ENCODE results near the gene HS3ST4. TPM values are rescaled to one million over a fixed set of nuclear protein-coding genes. Genes with fewer than 3 reads are reported as not detected.

The HS3ST4 gene
- total RNA-seq, 1 experiment from 2014 or later: not detected

GRCh38 chr16:25959221-25959620 is 267.5 kb downstream of the HS3ST4 start:
- no peak for ATAC-seq
- no peaks in the 10 kb centered on the region for H3K27me3 ChIP-seq (ENCODE audit: insufficient read depth, low read length)
- no peak overlapping the region for H2AFZ ChIP-seq (ENCODE audit: low read depth, low read length, poor library complexity, severe bottlenecking)
- RAD21 ChIA-PET (ENCODE audit: low non-redundant PET in 1 of 2, low total read pairs in 2 of 2, uncharacterized antibody in 2 of 2, unreplicated experiment in 2 of 2): no interaction called here
- no peak for DNase-seq (ENCODE audit: low read depth, low spot score)
- H3K4me2 ChIP-seq (ENCODE audit: low read length): no peak overlapping the region
- H3K9me2 ChIP-seq (ENCODE audit: insufficient read depth): no peaks in the 10 kb centered on the region
- H3K79me2 ChIP-seq (ENCODE audit: insufficient read depth, low read length): no peaks in the 10 kb centered on the region
- intact Hi-C loops (cut with micrococcal nuclease): no loop called here
- no peak overlapping the region for H3K9ac ChIP-seq (ENCODE audit: low read length)
- no peak overlapping the region for H3K4me3 ChIP-seq (replicated peaks in 1 of 2; ENCODE audit: low read depth in 1 of 2, low read length in 2 of 2)
- POLR2A ChIA-PET: no interaction called here
- peaks cover 0 to 5% of the 10 kb centered on the region in 2 experiments; a peak in 2 of 4 replicates for H3K9me3 ChIP-seq (ENCODE audit: control insufficient read depth in 1 of 2, insufficient read depth in 1 of 2, low read depth in 1 of 2, low read length in 2 of 2)
- H3K4me1 ChIP-seq (ENCODE audit: control insufficient read depth in 1 of 2, insufficient read depth in 2 of 2, low read length in 2 of 2): no peaks in the 10 kb centered on the region
- H3K27ac ChIP-seq (ENCODE audit: low read depth, low read length): no peak overlapping the region
- H3K36me3 ChIP-seq (ENCODE audit: control insufficient read depth in 1 of 2, insufficient read depth in 2 of 2, low read length in 2 of 2): no peaks in the 10 kb centered on the region
- CTCF ChIA-PET: no interaction called here
- BruUV-seq (replicated peaks): no TSS peak
- no peaks in the 10 kb centered on the region for H4K20me1 ChIP-seq (ENCODE audit: insufficient read depth)
- TF ChIP-seq EZH2phosphoT487 (IDR thresholded peaks at IDR 0.05; ENCODE audit: borderline replicate concordance): no peak
- no peak for TF ChIP-seq SRF (IDR thresholded peaks at IDR 0.05; ENCODE audit: low read depth)
- no peak for TF ChIP-seq RAD21 (IDR thresholded peaks at IDR 0.05; ENCODE audit: low read depth)
- no peak for TF ChIP-seq FOSL1 (IDR thresholded peaks at IDR 0.05; ENCODE audit: low read depth)
- no peak for TF ChIP-seq YY1 (IDR thresholded peaks at IDR 0.05; ENCODE audit: extremely low read depth, insufficient replicate concordance, low read depth, low read length)
- TF ChIP-seq REST (IDR thresholded peaks at IDR 0.05; ENCODE audit: low read depth): no peak
- no peak for TF ChIP-seq EGR1 (IDR thresholded peaks at IDR 0.05; ENCODE audit: low read depth)
- TF ChIP-seq ATF3 (IDR thresholded peaks at IDR 0.05): no peak
- TF ChIP-seq JUND (IDR thresholded peaks at IDR 0.05): no peak
- TF ChIP-seq, protein P1, sequence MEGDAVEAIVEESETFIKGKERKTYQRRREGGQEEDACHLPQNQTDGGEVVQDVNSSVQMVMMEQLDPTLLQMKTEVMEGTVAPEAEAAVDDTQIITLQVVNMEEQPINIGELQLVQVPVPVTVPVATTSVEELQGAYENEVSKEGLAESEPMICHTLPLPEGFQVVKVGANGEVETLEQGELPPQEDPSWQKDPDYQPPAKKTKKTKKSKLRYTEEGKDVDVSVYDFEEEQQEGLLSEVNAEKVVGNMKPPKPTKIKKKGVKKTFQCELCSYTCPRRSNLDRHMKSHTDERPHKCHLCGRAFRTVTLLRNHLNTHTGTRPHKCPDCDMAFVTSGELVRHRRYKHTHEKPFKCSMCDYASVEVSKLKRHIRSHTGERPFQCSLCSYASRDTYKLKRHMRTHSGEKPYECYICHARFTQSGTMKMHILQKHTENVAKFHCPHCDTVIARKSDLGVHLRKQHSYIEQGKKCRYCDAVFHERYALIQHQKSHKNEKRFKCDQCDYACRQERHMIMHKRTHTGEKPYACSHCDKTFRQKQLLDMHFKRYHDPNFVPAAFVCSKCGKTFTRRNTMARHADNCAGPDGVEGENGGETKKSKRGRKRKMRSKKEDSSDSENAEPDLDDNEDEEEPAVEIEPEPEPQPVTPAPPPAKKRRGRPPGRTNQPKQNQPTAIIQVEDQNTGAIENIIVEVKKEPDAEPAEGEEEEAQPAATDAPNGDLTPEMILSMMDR (IDR thresholded peaks at IDR 0.05 in 2 of 3, conservative IDR thresholded peaks at IDR 0.05 in 1 of 3; ENCODE audit: borderline replicate concordance in 1 of 3, insufficient read depth in 1 of 3, low read depth in 2 of 3, low read length in 2 of 3): no peak
- no peak for TF ChIP-seq MAX (IDR thresholded peaks at IDR 0.05)
- TF ChIP-seq ZFX (IDR thresholded peaks at IDR 0.05): no peak
- no peak for TF ChIP-seq ZNF274 (IDR thresholded peaks at IDR 0.05; ENCODE audit: low read depth, low read length)
- TF ChIP-seq TCF7L2 (IDR thresholded peaks at IDR 0.05; ENCODE audit: borderline replicate concordance, extremely low read depth, insufficient read depth, insufficient read length): no peak
- TF ChIP-seq ELF1 (IDR thresholded peaks at IDR 0.05; ENCODE audit: borderline replicate concordance, low read depth): no peak
- TF ChIP-seq CEBPB (IDR thresholded peaks at IDR 0.05; ENCODE audit: low read depth): no peak
- TF ChIP-seq EZH2 (IDR thresholded peaks at IDR 0.05): no peak
- TF ChIP-seq POLR2A (IDR thresholded peaks at IDR 0.05; ENCODE audit: borderline replicate concordance, extremely low read depth, insufficient read depth, insufficient read length): no peak
- TF ChIP-seq SP1 (IDR thresholded peaks at IDR 0.05; ENCODE audit: low read depth): no peak
- no peak for TF ChIP-seq POLR2AphosphoS5 (IDR thresholded peaks at IDR 0.05; ENCODE audit: low read depth, low read length)

All from HCT116 (cell line).